B cell (primary cell): Measurements from ENCODE around the gene RTN4.

Source experiments
- EZH2 ChIP-seq: IDR thresholded peaks from 2 replicates; pipeline ENCODE4 v1.6.1; 2012; ENCODE audit warnings: borderline replicate concordance, low read depth, mild to moderate bottlenecking, moderate library complexity, low read length; ENCODE audit not compliant: insufficient read depth, poor library complexity, severe bottlenecking
- TF ChIP-seq, protein P1 (sequence below): fragments of 200-600 bp; IDR thresholded peaks from one replicate; pipeline ENCODE4 v1.8.0; 2022; ENCODE audit warnings: antibody characterized with exemption, mild to moderate bottlenecking

DNA sequence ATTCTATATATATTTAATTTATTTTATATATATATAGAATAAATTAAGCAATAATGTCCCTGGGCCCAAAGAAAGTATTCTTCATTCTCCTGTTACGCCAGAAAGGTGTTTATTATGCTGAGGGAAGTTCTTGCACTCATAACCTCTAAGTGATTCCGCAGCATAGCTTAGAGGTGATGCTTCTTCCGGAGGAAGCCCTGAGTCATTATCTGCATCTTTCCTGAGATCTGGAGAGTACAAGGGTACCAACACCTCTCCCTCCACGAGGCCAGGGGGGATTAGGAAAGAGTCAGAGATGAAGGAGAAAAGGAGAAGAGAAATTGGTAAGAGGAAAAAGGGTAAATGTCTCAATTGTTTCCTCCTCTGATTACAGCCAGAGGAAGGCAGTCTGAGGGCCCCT lies 43.1 kb upstream of the RTN4 start:
- TF ChIP-seq, protein P1, sequence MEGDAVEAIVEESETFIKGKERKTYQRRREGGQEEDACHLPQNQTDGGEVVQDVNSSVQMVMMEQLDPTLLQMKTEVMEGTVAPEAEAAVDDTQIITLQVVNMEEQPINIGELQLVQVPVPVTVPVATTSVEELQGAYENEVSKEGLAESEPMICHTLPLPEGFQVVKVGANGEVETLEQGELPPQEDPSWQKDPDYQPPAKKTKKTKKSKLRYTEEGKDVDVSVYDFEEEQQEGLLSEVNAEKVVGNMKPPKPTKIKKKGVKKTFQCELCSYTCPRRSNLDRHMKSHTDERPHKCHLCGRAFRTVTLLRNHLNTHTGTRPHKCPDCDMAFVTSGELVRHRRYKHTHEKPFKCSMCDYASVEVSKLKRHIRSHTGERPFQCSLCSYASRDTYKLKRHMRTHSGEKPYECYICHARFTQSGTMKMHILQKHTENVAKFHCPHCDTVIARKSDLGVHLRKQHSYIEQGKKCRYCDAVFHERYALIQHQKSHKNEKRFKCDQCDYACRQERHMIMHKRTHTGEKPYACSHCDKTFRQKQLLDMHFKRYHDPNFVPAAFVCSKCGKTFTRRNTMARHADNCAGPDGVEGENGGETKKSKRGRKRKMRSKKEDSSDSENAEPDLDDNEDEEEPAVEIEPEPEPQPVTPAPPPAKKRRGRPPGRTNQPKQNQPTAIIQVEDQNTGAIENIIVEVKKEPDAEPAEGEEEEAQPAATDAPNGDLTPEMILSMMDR: no peak
- TF ChIP-seq EZH2: no peak
